GM18951 (cell line): ENCODE results near the gene TEX261.

Experiments used
- POLR2A ChIP-seq: IDR thresholded peaks from 4 replicates; pipeline ENCODE4 v1.6.1; 2011; ENCODE audit warnings: mild to moderate bottlenecking; ENCODE audit not compliant: insufficient read length, insufficient read depth; ENCODE audit errors: extremely low read depth
- in situ Hi-C: fragments of 300-500 bp; cut with MboI; formaldehyde crosslinking; loops from one replicate; pipeline ENCODE4 v1.12.0; 2022; ENCODE audit warnings: low sequenced_read_pairs, mixed read lengths, inconsistent platforms; ENCODE audit not compliant: unreplicated experiment

The TEX261 gene

GRCh38 chr2:70991742-70992141, 2.9 kb downstream of the TEX261 start:
- in situ Hi-C loops, result no loop called here
- no peak for TF ChIP-seq POLR2A

- in situ Hi-C loops, result no loop called here
- TF ChIP-seq POLR2A, result no peak
Observed at GRCh38 chr2:70991142-70991541, 3.5 kb downstream of the TEX261 start.

- in situ Hi-C loops, result no loop called here
- TF ChIP-seq POLR2A, result no peak
Observed at GRCh38 chr2:70990216-70990615, 4.5 kb downstream of the TEX261 start.

- in situ Hi-C loops, result no loop called here
- TF ChIP-seq POLR2A, result no peak
Observed at GRCh38 chr2:70988726-70989648, 5.7 kb downstream of the TEX261 start.

- TF ChIP-seq POLR2A, result no peak
- in situ Hi-C loops, result no loop called here
Observed at GRCh38 chr2:70988151-70988550, 6.5 kb downstream of the TEX261 start.

- in situ Hi-C loops, result no loop called here
Observed at GRCh38 chr2:70987386-70987785, 7.3 kb downstream of the TEX261 start.

GRCh38 chr2:70986499-70987189, 8.0 kb downstream of the TEX261 start:
- in situ Hi-C loops, result no loop called here
- TF ChIP-seq POLR2A, result no peak

More at GRCh38 chr2:70987386-70987785, 7.3 kb downstream of the TEX261 start:
- no peak for TF ChIP-seq POLR2A

- no peak for TF ChIP-seq POLR2A
- in situ Hi-C loops, result no loop called here
Observed at GRCh38 chr2:70985956-70986355, 8.7 kb downstream of the TEX261 start.

- TF ChIP-seq POLR2A, result no peak
- in situ Hi-C loops, result no loop called here
Observed at GRCh38 chr2:70985283-70985688, 9.4 kb downstream of the TEX261 start.

GRCh38 chr2:70984576-70985282, 9.9 kb downstream of the TEX261 start:
- in situ Hi-C loops, result no loop called here
- TF ChIP-seq POLR2A, result no peak

- in situ Hi-C loops, result no loop called here
- TF ChIP-seq POLR2A, result no peak
Observed at GRCh38 chr2:70984228-70984575, 10.5 kb downstream of the TEX261 start.

- in situ Hi-C loops, result no loop called here
- TF ChIP-seq POLR2A, result no peak
Observed at GRCh38 chr2:70983506-70984227, 11.0 kb downstream of the TEX261 start.

GRCh38 chr2:70982971-70983370, 11.7 kb downstream of the TEX261 start:
- no peak for TF ChIP-seq POLR2A
- in situ Hi-C loops, result no loop called here
